Measurements from ENCODE around the gene GSTO2. TPM values are rescaled to one million over a fixed set of nuclear protein-coding genes. Genes with fewer than 3 reads are reported as not detected.
A peak's percentile ranks its signal among the peaks of the same experiment; 100 is the strongest.

GSTO2 gene
- total RNA-seq, 1 donor from 2014 or later = 1.2 TPM

- no peak for TF ChIP-seq EZH2 (IDR thresholded peaks at IDR 0.05; ENCODE audit: insufficient read depth, low read length)
- TF ChIP-seq, protein P1, sequence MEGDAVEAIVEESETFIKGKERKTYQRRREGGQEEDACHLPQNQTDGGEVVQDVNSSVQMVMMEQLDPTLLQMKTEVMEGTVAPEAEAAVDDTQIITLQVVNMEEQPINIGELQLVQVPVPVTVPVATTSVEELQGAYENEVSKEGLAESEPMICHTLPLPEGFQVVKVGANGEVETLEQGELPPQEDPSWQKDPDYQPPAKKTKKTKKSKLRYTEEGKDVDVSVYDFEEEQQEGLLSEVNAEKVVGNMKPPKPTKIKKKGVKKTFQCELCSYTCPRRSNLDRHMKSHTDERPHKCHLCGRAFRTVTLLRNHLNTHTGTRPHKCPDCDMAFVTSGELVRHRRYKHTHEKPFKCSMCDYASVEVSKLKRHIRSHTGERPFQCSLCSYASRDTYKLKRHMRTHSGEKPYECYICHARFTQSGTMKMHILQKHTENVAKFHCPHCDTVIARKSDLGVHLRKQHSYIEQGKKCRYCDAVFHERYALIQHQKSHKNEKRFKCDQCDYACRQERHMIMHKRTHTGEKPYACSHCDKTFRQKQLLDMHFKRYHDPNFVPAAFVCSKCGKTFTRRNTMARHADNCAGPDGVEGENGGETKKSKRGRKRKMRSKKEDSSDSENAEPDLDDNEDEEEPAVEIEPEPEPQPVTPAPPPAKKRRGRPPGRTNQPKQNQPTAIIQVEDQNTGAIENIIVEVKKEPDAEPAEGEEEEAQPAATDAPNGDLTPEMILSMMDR (IDR thresholded peaks at IDR 0.05; ENCODE audit: insufficient read depth, low read depth, low read length) = no peak
- FAIRE-seq = no peak
- Histone ChIP-seq H3K27ac (ENCODE audit: low read depth, low read length) (no peak overlapping the region), H3K4me3 (ENCODE audit: insufficient read depth, low read depth, low read length) (no peak overlapping the region), H3K9ac (ENCODE audit: low read length) (no peak overlapping the region), H2AFZ (ENCODE audit: low read depth, low read length) (no peak overlapping the region), H3K27me3 (ENCODE audit: insufficient read depth, low read length) (no peaks in the 10 kb centered on the region), H3K36me3 (ENCODE audit: insufficient read depth, low read length) (peaks cover 19% of the 10 kb centered on the region), H3K9me3 (ENCODE audit: insufficient read depth, low read depth, low read length) (no peaks in the 10 kb centered on the region), H3K79me2 (ENCODE audit: insufficient read depth, low read length) (peaks cover 39% of the 10 kb centered on the region), H3K4me1 (ENCODE audit: insufficient read depth, low read length) (peaks cover 24% of the 10 kb centered on the region), H4K20me1 (ENCODE audit: insufficient read depth, low read length) (peaks cover 33% of the 10 kb centered on the region), H3K4me2 (ENCODE audit: low read length) (no peak overlapping the region)
- H3K27me3 Mint-ChIP-seq (ENCODE audit: low read depth, unreplicated experiment) = no peaks in the 10 kb centered on the region
- H3K27ac Mint-ChIP-seq (ENCODE audit: unreplicated experiment) = no peak overlapping the region
- peaks cover 12% of the 10 kb centered on the region for H3K4me1 Mint-ChIP-seq (ENCODE audit: low read depth, unreplicated experiment)
- no peak overlapping the region for H3K4me3 Mint-ChIP-seq (ENCODE audit: unreplicated experiment)
- DNase-seq (ENCODE audit: low read depth) = peak; percentile 41
- H3K9me3 Mint-ChIP-seq (ENCODE audit: unreplicated experiment) = peaks cover 7% of the 10 kb centered on the region
- peaks cover 14% of the 10 kb centered on the region for H3K36me3 Mint-ChIP-seq (ENCODE audit: low read depth, unreplicated experiment)
Observed at GRCh38 chr10:104307576-104308438, 38.8 kb downstream of the GSTO2 start.

- TF ChIP-seq, protein P1 (IDR thresholded peaks at IDR 0.05; ENCODE audit: insufficient read depth, low read depth, low read length) = no peak
- no peak for TF ChIP-seq EZH2 (IDR thresholded peaks at IDR 0.05; ENCODE audit: insufficient read depth, low read length)
- peaks cover 5% of the 10 kb centered on the region for H3K9me3 Mint-ChIP-seq (ENCODE audit: unreplicated experiment)
- H3K36me3 Mint-ChIP-seq (ENCODE audit: low read depth, unreplicated experiment) = peaks cover 18% of the 10 kb centered on the region
- FAIRE-seq (no peak), DNase-seq (ENCODE audit: low read depth) (no peak)
- Histone ChIP-seq H3K79me2 (ENCODE audit: insufficient read depth, low read length) (peaks cover 45% of the 10 kb centered on the region), H3K36me3 (ENCODE audit: insufficient read depth, low read length) (peaks cover 19% of the 10 kb centered on the region), H3K27me3 (ENCODE audit: insufficient read depth, low read length) (no peaks in the 10 kb centered on the region), H3K27ac (ENCODE audit: low read depth, low read length) (no peak overlapping the region), H3K9ac (ENCODE audit: low read length) (no peak overlapping the region), H2AFZ (ENCODE audit: low read depth, low read length) (no peak overlapping the region), H4K20me1 (ENCODE audit: insufficient read depth, low read length) (peaks cover 39% of the 10 kb centered on the region), H3K4me1 (ENCODE audit: insufficient read depth, low read length) (peaks cover 24% of the 10 kb centered on the region), H3K9me3 (ENCODE audit: insufficient read depth, low read depth, low read length) (no peaks in the 10 kb centered on the region), H3K4me2 (ENCODE audit: low read length) (no peak overlapping the region), H3K4me3 (ENCODE audit: insufficient read depth, low read depth, low read length) (no peak overlapping the region)
- H3K4me1 Mint-ChIP-seq (ENCODE audit: low read depth, unreplicated experiment) = peaks cover 12% of the 10 kb centered on the region
- H3K27me3 Mint-ChIP-seq (ENCODE audit: low read depth, unreplicated experiment) = no peaks in the 10 kb centered on the region
- H3K27ac Mint-ChIP-seq (ENCODE audit: unreplicated experiment) = no peak overlapping the region
- no peak overlapping the region for H3K4me3 Mint-ChIP-seq (ENCODE audit: unreplicated experiment)
Observed at GRCh38 chr10:104308439-104308903, 39.5 kb downstream of the GSTO2 start.
